HepG2 (cell line): ENCODE results near the gene AARSD1. TPM values are rescaled to one million over a fixed set of nuclear protein-coding genes. Genes with fewer than 3 reads are reported as not detected.

Experiments
- ATF2 ChIP-seq: sonication (generic); formaldehyde crosslinking; IDR thresholded peaks from 2 replicates; pipeline ENCODE4 v1.4.0; 2020; ENCODE audit warnings: missing genetic modification reagents
- CBX2 ChIP-seq, 2 experiments: fragments of 200-600 bp in 1 of 2; sonication (generic); formaldehyde crosslinking in 1 of 2; IDR thresholded peaks; 2 replicates each; pipeline versions ENCODE4 v1.7.0 to v1.8.1; 2018 to 2022; ENCODE audit warnings: low read depth in 2 of 2, low read length in 1 of 2, mild to moderate bottlenecking in 1 of 2, missing genetic modification reagents in 1 of 2
- CEBPB ChIP-seq: IDR thresholded peaks from 2 replicates; pipeline ENCODE4 v1.6.1; 2011; ENCODE audit warnings: low read depth, low read length, improper control_type of control experiment, borderline replicate concordance
- CENPT ChIP-seq: sonication (generic); formaldehyde crosslinking; IDR thresholded peaks from 2 replicates; pipeline ENCODE4 v1.8.0; 2022; ENCODE audit warnings: low read depth, mild to moderate bottlenecking, moderate library complexity, missing genetic modification reagents
- CERS6 ChIP-seq: sonication (generic); formaldehyde crosslinking; IDR thresholded peaks from 2 replicates; pipeline ENCODE4 v1.5.0; 2020; ENCODE audit warnings: missing genetic modification reagents
- CHD4 ChIP-seq: fragments of 200-600 bp; sonication (generic); IDR thresholded peaks from 2 replicates; pipeline ENCODE4 v1.7.0; 2017; ENCODE audit warnings: mild to moderate bottlenecking, low read length, borderline replicate concordance
- JDP2 ChIP-seq: sonication (generic); formaldehyde crosslinking; IDR thresholded peaks from 2 replicates; pipeline ENCODE4 v1.8.1; 2022; ENCODE audit warnings: missing genetic modification reagents, borderline replicate concordance
- KDM5B ChIP-seq: sonication (generic); formaldehyde crosslinking; IDR thresholded peaks from 2 replicates; pipeline ENCODE4 v1.4.0; 2020; ENCODE audit warnings: missing genetic modification reagents, mild to moderate bottlenecking, borderline replicate concordance
- MIER3 ChIP-seq: IDR thresholded peaks from 2 replicates; pipeline ENCODE4 v1.6.1; 2016; ENCODE audit warnings: missing compliant biosample characterization, borderline replicate concordance
- MTF2 ChIP-seq: sonication (generic); formaldehyde crosslinking; IDR thresholded peaks from 2 replicates; pipeline ENCODE4 v1.5.0; 2020; ENCODE audit warnings: missing genetic modification reagents, borderline replicate concordance
- PAF1 ChIP-seq: IDR thresholded peaks from 2 replicates; pipeline ENCODE4 v1.6.1; 2016; ENCODE audit warnings: missing genetic modification reagents, missing compliant biosample characterization
- ZBTB25 ChIP-seq: IDR thresholded peaks from 2 replicates; pipeline ENCODE4 v1.6.1; 2018; ENCODE audit warnings: missing genetic modification reagents
- ZBTB8A ChIP-seq: sonication (generic); formaldehyde crosslinking; IDR thresholded peaks from 2 replicates; pipeline ENCODE4 v1.4.0; 2020; ENCODE audit warnings: mild to moderate bottlenecking, low read depth, missing genetic modification reagents, borderline replicate concordance
- ZIK1 ChIP-seq: sonication (generic); formaldehyde crosslinking; IDR thresholded peaks from 2 replicates; pipeline ENCODE4 v1.5.0; 2020; ENCODE audit warnings: mild to moderate bottlenecking, low read depth, missing genetic modification reagents, borderline replicate concordance
- ZNF205 ChIP-seq: IDR thresholded peaks from 2 replicates; pipeline ENCODE4 v1.6.1; 2018; ENCODE audit warnings: missing biosample characterization, missing genetic modification reagents
- ZNF275 ChIP-seq: sonication (generic); formaldehyde crosslinking; IDR thresholded peaks from 2 replicates; pipeline ENCODE4 v1.8.0; 2022; ENCODE audit warnings: missing genetic modification reagents, mild to moderate bottlenecking, inconsistent platforms, borderline replicate concordance
- ZNF687 ChIP-seq: sonication (generic); formaldehyde crosslinking; IDR thresholded peaks from 2 replicates; pipeline ENCODE4 v1.5.1; 2020; ENCODE audit warnings: mild to moderate bottlenecking, missing genetic modification reagents, moderate library complexity
- polyA plus RNA-seq, 8 experiments: library from polyadenylated mRNA; depleted of rRNA in 3 of 8; stranded (reverse) in 7 of 8; unstranded in 1 of 8; fragments of >200 nt; fragmentation: Illumina TruSeq in 4 of 8; extraction: Trizol in 4 of 8; gene quantifications; 2 replicates each; pipeline versions ENCODE4 v1.2.1 to v1.2.3, GENCODE V29; 2011 to 2016; ENCODE audit warnings: low read depth in 4 of 8, missing spikeins in 1 of 8, mixed read lengths in 1 of 8; ENCODE audit not compliant: insufficient read depth in 1 of 8
- total RNA-seq, 5 experiments: library from RNA; depleted of rRNA; stranded (reverse); fragments of >200 nt; fragmentation: Illumina TruSeq; extraction: Trizol; gene quantifications; 2 replicates each; pipeline ENCODE4 v1.2.3, GENCODE V29; 2016; ENCODE audit warnings: low read depth in 1 of 5

The AARSD1 gene
- total and polyA plus RNA-seq, 2 of the 13 experiments (the other 11 are each of a cell fraction or from before 2014, with no cell fraction given), result 24.7 to 29.3 TPM

GRCh38 chr17:43003542-43004172 lies 39.4 kb upstream of the AARSD1 start (continued):
- no peak for TF ChIP-seq CEBPB
- no peak for TF ChIP-seq ZNF205 (CRISPR knock-in tag)
- no peak for TF ChIP-seq CHD4
- no peak for TF ChIP-seq ZBTB25 (CRISPR knock-in tag)
- TF ChIP-seq JDP2, result no peak
- 0 out of 2 replicates have a peak, but pooled peaks have one; percentile 57 for TF ChIP-seq PAF1
- TF ChIP-seq MTF2 (CRISPR knock-in tag), result no peak
- TF ChIP-seq ZBTB8A (CRISPR knock-in tag), result no peak
- no peak for TF ChIP-seq KDM5B (CRISPR knock-in tag)
- no peak for TF ChIP-seq CERS6 (CRISPR knock-in tag)
- 0 out of 2 replicates have a peak, but pooled peaks have one; percentile 9 for TF ChIP-seq ZNF687 (CRISPR knock-in tag)
- no peak for TF ChIP-seq MIER3 (CRISPR knock-in tag)
- TF ChIP-seq ATF2 (CRISPR knock-in tag), result no peak
- no peak for TF ChIP-seq CBX2 (IDR thresholded peaks at IDR 0.05; ENCODE audit: low read depth, low read length)
- TF ChIP-seq CBX2 (CRISPR knock-in tag; IDR thresholded peaks at IDR 0.05; ENCODE audit: low read depth), result no peak
- no peak for TF ChIP-seq CENPT
- TF ChIP-seq ZNF275, result no peak
- no peak for TF ChIP-seq ZIK1
